ENCODE data around the gene RNF19B. TPM values are rescaled to one million over a fixed set of nuclear protein-coding genes. Genes with fewer than 3 reads are reported as not detected.
"Not testable (repeated sequence)": the region's sequence is repeated elsewhere in the genome, so short reads cannot be mapped to it uniquely, and the experiment has no call there.

RNF19B gene
- total and polyA plus RNA-seq, 2 donors from 2014 or later = 17.3 to 30.8 TPM

GRCh38 chr1:32977546-32978087 is 13.0 kb upstream of the RNF19B start:
- Histone ChIP-seq H3K9me3 (ENCODE audit: control insufficient read depth in 2 of 3, insufficient read depth in 1 of 3, low read length in 3 of 3) (no peaks in the 10 kb centered on the region), H3K4me1 (ENCODE audit: control insufficient read depth in 2 of 3, insufficient read depth in 2 of 3, low read depth in 1 of 3, low read length in 3 of 3) (peaks cover 4 to 12% (median 10%) of the 10 kb centered on the region in 3 donors), H3K36me3 (ENCODE audit: control insufficient read depth in 2 of 3, insufficient read depth in 3 of 3, low read length in 3 of 3) (no peaks in the 10 kb centered on the region), H3K9ac (ENCODE audit: low read length in 3 of 3) (no peak overlapping the region), H3K4me3 (ENCODE audit: low read length in 3 of 3) (no peak overlapping the region), H3K27me3 (ENCODE audit: control insufficient read depth, insufficient read depth, low read length) (no peaks in the 10 kb centered on the region), H3K27ac (ENCODE audit: low read depth in 2 of 2, low read length in 2 of 2) (no peak overlapping the region)
- FAIRE-seq = no peak
- TF ChIP-seq, protein P1, sequence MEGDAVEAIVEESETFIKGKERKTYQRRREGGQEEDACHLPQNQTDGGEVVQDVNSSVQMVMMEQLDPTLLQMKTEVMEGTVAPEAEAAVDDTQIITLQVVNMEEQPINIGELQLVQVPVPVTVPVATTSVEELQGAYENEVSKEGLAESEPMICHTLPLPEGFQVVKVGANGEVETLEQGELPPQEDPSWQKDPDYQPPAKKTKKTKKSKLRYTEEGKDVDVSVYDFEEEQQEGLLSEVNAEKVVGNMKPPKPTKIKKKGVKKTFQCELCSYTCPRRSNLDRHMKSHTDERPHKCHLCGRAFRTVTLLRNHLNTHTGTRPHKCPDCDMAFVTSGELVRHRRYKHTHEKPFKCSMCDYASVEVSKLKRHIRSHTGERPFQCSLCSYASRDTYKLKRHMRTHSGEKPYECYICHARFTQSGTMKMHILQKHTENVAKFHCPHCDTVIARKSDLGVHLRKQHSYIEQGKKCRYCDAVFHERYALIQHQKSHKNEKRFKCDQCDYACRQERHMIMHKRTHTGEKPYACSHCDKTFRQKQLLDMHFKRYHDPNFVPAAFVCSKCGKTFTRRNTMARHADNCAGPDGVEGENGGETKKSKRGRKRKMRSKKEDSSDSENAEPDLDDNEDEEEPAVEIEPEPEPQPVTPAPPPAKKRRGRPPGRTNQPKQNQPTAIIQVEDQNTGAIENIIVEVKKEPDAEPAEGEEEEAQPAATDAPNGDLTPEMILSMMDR (IDR thresholded peaks at IDR 0.05; ENCODE audit: borderline replicate concordance, extremely low read depth, insufficient read depth) = no peak
- DNase-seq = peak in 2 of 5 donors; percentile 7 to 41
- intact Hi-C loops (cut with DNase I) = no loop called here

GRCh38 chr1:32975055-32975454 is 10.4 kb upstream of the RNF19B start:
- H3K36me3 ChIP-seq (ENCODE audit: control insufficient read depth in 2 of 3, insufficient read depth in 3 of 3, low read length in 3 of 3); H3K9ac ChIP-seq (ENCODE audit: low read length in 3 of 3); intact Hi-C loops (cut with DNase I); H3K4me1 ChIP-seq (ENCODE audit: control insufficient read depth in 2 of 3, insufficient read depth in 2 of 3, low read depth in 1 of 3, low read length in 3 of 3); DNase-seq; H3K27me3 ChIP-seq (ENCODE audit: control insufficient read depth, insufficient read depth, low read length); H3K27ac ChIP-seq (ENCODE audit: low read depth in 2 of 2, low read length in 2 of 2); H3K9me3 ChIP-seq (ENCODE audit: control insufficient read depth in 2 of 3, insufficient read depth in 1 of 3, low read length in 3 of 3); H3K4me3 ChIP-seq (ENCODE audit: low read length in 3 of 3); FAIRE-seq: not testable (repeated sequence)

- DNase-seq; H3K9ac ChIP-seq (ENCODE audit: low read length in 3 of 3); H3K27ac ChIP-seq (ENCODE audit: low read depth in 2 of 2, low read length in 2 of 2); H3K4me1 ChIP-seq (ENCODE audit: control insufficient read depth in 2 of 3, insufficient read depth in 2 of 3, low read depth in 1 of 3, low read length in 3 of 3); H3K36me3 ChIP-seq (ENCODE audit: control insufficient read depth in 2 of 3, insufficient read depth in 3 of 3, low read length in 3 of 3); H3K27me3 ChIP-seq (ENCODE audit: control insufficient read depth, insufficient read depth, low read length); FAIRE-seq; intact Hi-C loops (cut with DNase I); H3K4me3 ChIP-seq (ENCODE audit: low read length in 3 of 3); H3K9me3 ChIP-seq (ENCODE audit: control insufficient read depth in 2 of 3, insufficient read depth in 1 of 3, low read length in 3 of 3): not testable (repeated sequence)
Observed at GRCh38 chr1:32973458-32973857, 8.8 kb upstream of the RNF19B start.

GRCh38 chr1:32972814-32973428 is 8.3 kb upstream of the RNF19B start:
- TF ChIP-seq, protein P1 (IDR thresholded peaks at IDR 0.05; ENCODE audit: borderline replicate concordance, extremely low read depth, insufficient read depth) = no peak
- H3K9ac ChIP-seq (ENCODE audit: low read length in 3 of 3) = peak overlapping the region; percentile 30 to 82 (median 60)

More at GRCh38 chr1:32972814-32973428, 8.3 kb upstream of the RNF19B start:
- Histone ChIP-seq H3K9me3 (ENCODE audit: control insufficient read depth in 2 of 3, insufficient read depth in 1 of 3, low read length in 3 of 3) (no peaks in the 10 kb centered on the region), H3K27ac (ENCODE audit: low read depth in 2 of 2, low read length in 2 of 2) (peak overlapping the region in 1 of 2 donors; percentile 13), H3K36me3 (ENCODE audit: control insufficient read depth in 2 of 3, insufficient read depth in 3 of 3, low read length in 3 of 3) (no peaks in the 10 kb centered on the region), H3K4me3 (ENCODE audit: low read length in 3 of 3) (peak overlapping the region; percentile 58 to 73 (median 70)), H3K4me1 (ENCODE audit: control insufficient read depth in 2 of 3, insufficient read depth in 2 of 3, low read depth in 1 of 3, low read length in 3 of 3) (peaks cover 0 to 5% (median 4%) of the 10 kb centered on the region in 3 donors), H3K27me3 (ENCODE audit: control insufficient read depth, insufficient read depth, low read length) (peaks cover 3% of the 10 kb centered on the region)
- no peak for FAIRE-seq
- intact Hi-C loops (cut with DNase I) = no loop called here
- peak; percentile 86 to 94 (median 91) for DNase-seq
